Heart left ventricle (tissue), 13 donors: ENCODE data around the gene WDR86.

Experiments
- CTCF ChIP-seq, 12 donors: fragments of 200-600 bp; sonication (generic) in 4 of 12; IDR thresholded peaks; one replicate each; pipeline versions ENCODE4 v1.5.0 to v1.8.0; 2018 to 2022; ENCODE audit warnings: antibody characterized with exemption in 12 of 12, mild to moderate bottlenecking in 5 of 12
- POLR2A ChIP-seq, 2 donors: fragments of 450-650 bp; IDR thresholded peaks; one replicate each; pipeline ENCODE4 v1.6.1; 2017; ENCODE audit warnings: antibody characterized with exemption in 2 of 2, mild to moderate bottlenecking in 2 of 2, moderate library complexity in 2 of 2
- donor health status: ischemic (EF 13 %, LVEDD 7.1; RV severe dilation, severe dysfunction).
- donor health status: DM: no; HTN: yes; CAD: no.
- donor health status: DM: no; HTN: no; CAD: no.
- donor health status: ischemic (EF 25% LVEDD 6.9; RV normal size, moderate dysfunction).
- donor health status: ischemic (EF 25% LVEDD 5.7; RV mildly dilated, moderate dysfunction).
- donor health status: ischemic (EF 35%, LVEDD 5.7; RV mildly dilated, moderate dysfunction).
- donor health status: nonischemic (EF 11% LVEDD 7.7; RV severe dilation, severe dysfunction).
- donor health status: DM: yes; HTN: yes; CAD: no.
- donor health status: PGD.
- donor health status: ischemic (EF 29% LVEDD 5.4; RV normal size, mild dysfunction).
- donor health status: nonischemic (EF 23%, LVEDD 6.1; RV moderate dilation, normal function).

GRCh38 chr7:151376218-151376902 lies 33.5 kb downstream of the WDR86 start:
- TF ChIP-seq CTCF (IDR thresholded peaks at IDR 0.05), result no peak
- TF ChIP-seq POLR2A (IDR thresholded peaks at IDR 0.05), result no peak
